ENCODE measurements around the gene CRELD1. TPM values are rescaled to one million over a fixed set of nuclear protein-coding genes. Genes with fewer than 3 reads are reported as not detected.

Gene CRELD1
- total RNA-seq, 6 experiments from 2014 or later = 11.3 to 22.6 (median 12.4) TPM

DNA sequence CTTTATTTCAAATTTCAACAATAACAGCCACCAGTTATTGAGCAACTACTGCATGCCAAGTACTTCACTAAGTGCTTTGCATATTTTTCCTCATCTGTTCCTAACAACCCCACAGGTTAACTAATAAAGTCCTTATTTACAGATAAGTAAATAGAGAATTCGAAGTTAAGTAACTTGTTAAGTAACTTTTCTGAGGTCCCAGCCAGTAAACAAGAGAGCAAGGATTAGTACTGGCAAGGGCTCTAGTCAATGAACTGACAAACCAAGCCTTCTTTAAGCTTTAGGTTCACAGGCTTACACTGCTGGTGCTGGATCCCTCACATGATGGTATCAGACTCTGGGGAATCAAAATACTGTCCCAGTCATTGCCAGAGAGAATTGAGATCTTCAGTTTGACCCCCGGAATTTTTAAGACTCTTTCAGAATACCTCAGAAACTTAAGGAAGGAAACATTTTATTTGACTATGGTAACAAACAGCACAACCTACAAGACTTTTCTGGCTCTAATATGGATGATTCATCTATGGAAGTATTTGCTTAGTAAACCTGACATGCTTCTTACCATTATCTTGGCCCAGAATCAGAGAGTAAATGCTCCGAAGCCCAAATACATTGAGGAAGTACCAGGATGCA is 36.5 kb downstream of the CRELD1 start:
- Mint-ChIP-seq H3K9me3 (no peaks in the 10 kb centered on the region), H3K27me3 (ENCODE audit: insufficient read depth) (no peaks in the 10 kb centered on the region), H3K27ac (peak overlapping the region; percentile 88), H3K36me3 (ENCODE audit: low read depth) (peaks cover 34% of the 10 kb centered on the region), H3K4me3 (peak overlapping the region; percentile 78), H3K4me1 (ENCODE audit: low read depth) (peaks cover 30% of the 10 kb centered on the region)
- TF ChIP-seq, protein P1, sequence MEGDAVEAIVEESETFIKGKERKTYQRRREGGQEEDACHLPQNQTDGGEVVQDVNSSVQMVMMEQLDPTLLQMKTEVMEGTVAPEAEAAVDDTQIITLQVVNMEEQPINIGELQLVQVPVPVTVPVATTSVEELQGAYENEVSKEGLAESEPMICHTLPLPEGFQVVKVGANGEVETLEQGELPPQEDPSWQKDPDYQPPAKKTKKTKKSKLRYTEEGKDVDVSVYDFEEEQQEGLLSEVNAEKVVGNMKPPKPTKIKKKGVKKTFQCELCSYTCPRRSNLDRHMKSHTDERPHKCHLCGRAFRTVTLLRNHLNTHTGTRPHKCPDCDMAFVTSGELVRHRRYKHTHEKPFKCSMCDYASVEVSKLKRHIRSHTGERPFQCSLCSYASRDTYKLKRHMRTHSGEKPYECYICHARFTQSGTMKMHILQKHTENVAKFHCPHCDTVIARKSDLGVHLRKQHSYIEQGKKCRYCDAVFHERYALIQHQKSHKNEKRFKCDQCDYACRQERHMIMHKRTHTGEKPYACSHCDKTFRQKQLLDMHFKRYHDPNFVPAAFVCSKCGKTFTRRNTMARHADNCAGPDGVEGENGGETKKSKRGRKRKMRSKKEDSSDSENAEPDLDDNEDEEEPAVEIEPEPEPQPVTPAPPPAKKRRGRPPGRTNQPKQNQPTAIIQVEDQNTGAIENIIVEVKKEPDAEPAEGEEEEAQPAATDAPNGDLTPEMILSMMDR (IDR thresholded peaks at IDR 0.05) = no peak
- DNase-seq = peak; percentile 85

DNA sequence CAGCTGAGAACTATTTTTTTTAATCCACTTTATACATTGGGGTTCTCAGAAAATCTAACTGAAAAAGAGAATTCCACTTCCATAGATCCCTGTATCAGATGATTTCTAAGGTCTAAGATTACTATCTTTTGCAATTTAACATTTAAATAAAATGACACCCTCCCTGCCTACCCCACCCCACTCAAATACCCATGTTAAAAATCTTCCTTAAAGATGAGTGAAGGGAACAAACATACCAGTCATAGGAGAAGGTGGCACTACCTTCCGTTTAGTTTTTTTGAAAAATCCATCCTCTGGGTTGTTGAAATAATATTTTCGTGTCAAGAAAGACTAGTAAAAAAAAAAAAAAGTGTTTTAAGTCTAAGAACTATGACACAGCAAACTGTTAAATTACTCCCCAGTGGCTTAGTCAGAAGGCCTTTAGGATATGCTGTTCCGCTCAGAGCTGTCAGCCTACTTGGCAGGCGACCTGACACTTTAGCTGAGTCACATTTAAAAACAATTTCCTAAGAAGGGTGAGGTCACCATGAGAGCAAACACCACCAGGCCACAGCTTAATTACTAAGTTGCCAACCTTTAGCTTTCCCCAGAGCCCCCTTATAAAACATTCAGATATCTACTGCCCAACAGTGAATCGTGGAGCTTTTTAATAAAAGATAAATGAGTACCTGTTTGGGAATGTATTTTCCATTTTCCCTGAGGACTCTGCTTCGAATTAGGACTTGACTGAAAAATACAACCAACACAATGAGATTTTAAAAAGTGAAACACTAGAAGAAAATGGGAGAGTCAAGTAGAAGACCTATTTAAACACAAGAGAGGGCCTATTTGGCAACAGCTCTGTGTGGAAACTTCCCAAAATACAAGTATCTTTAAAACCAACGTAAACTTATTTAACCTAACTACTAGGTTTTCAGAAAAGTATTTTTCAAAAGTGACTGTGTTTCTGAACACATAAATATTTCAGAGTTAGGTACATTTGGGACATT is 43.4 kb downstream of the CRELD1 start:
- H3K4me1 Mint-ChIP-seq (ENCODE audit: low read depth) = peaks cover 20% of the 10 kb centered on the region
- TF ChIP-seq, protein P1 (IDR thresholded peaks at IDR 0.05) = no peak
- peak; percentile 97 for DNase-seq
- H3K4me3 Mint-ChIP-seq = peak overlapping the region; percentile 73
- peaks cover 19% of the 10 kb centered on the region for H3K36me3 Mint-ChIP-seq (ENCODE audit: low read depth)
- no peaks in the 10 kb centered on the region for H3K9me3 Mint-ChIP-seq
- peak overlapping the region; percentile 92 for H3K27ac Mint-ChIP-seq
- no peaks in the 10 kb centered on the region for H3K27me3 Mint-ChIP-seq (ENCODE audit: insufficient read depth)

DNA sequence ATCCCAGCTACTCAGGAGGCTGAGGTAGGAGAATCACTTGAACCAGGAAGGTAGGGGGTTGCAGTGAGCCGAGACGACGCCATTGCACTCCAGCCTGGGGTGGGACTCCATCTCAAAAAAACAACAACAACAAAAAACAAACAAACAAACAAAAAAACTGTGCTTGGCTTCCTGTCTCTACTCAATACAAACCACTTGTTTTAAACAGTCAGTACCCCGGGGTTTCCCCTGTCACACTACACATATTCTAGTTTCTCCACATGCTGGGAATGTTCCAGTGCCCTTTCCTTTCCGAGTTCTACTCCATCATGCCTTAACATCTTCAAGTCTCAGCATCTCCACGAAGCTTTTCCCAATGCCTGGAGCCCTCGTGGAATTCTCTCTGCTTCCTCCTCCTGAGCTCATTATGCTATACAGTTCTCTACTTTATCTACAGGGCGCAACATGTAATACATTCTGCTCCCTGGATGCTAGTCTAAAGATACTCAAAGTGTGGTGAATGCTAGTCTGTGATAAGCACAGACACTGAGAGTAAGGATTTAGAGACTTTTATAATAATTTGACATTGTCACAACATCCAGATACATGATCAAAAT is 45.2 kb downstream of the CRELD1 start:
- peaks cover 14% of the 10 kb centered on the region for H3K36me3 Mint-ChIP-seq (ENCODE audit: low read depth)
- H3K4me3 Mint-ChIP-seq = no peak overlapping the region
- peak overlapping the region; percentile 75 for H3K27ac Mint-ChIP-seq
- TF ChIP-seq, protein P1 (IDR thresholded peaks at IDR 0.05) = no peak
- no peaks in the 10 kb centered on the region for H3K9me3 Mint-ChIP-seq
- H3K4me1 Mint-ChIP-seq (ENCODE audit: low read depth) = peaks cover 19% of the 10 kb centered on the region
- no peaks in the 10 kb centered on the region for H3K27me3 Mint-ChIP-seq (ENCODE audit: insufficient read depth)
- DNase-seq = no peak

DNA sequence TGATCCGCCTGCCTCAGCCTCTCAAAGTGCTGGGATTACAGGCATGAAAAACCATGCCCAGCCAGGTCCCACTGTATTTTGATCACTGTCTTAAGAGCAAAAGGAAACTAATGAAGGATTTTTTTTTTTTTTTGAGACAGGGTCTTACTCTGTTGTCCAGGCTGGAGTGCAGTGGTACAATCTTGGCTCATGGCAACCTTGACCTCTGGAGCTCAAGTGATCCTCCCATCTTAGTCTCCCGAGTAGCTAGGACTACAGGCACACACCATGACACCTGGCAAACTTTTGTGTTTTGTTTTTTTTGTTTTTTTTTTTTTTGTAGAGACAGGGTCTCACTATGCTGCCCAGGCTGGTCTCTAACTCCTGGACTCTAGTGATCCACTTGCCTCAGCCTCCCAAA is 46.6 kb downstream of the CRELD1 start:
- no peak for DNase-seq
- Mint-ChIP-seq H3K27me3 (ENCODE audit: insufficient read depth) (no peaks in the 10 kb centered on the region), H3K9me3 (no peaks in the 10 kb centered on the region), H3K36me3 (ENCODE audit: low read depth) (peaks cover 9% of the 10 kb centered on the region), H3K27ac (no peak overlapping the region), H3K4me3 (no peak overlapping the region), H3K4me1 (ENCODE audit: low read depth) (peaks cover 19% of the 10 kb centered on the region)
- TF ChIP-seq, protein P1 (IDR thresholded peaks at IDR 0.05) = no peak

DNA sequence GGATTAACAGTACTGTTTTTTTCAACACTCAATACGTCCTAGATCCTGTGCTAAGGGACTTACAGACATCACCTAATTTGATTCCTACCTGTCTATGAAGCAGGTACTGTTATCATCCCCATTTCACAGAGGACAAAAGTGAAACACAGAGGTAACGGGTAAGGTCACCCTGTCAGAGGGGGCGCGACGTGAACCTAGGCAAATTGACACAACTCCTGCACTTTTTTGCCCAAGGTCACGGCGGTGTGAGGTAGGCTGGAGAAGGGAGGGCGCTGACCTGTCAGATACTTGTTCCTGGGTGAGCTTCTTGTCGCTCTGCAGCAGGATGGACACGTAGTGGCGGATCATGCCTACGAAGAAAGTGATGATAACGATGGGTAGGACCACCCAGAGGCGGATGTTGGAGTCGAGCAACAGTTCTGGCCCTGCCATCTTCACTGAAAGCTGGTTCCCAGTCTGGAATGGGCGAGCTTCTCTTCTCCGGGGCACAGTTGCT is 52.6 kb downstream of the CRELD1 start:
- Mint-ChIP-seq H3K27me3 (ENCODE audit: insufficient read depth) (no peaks in the 10 kb centered on the region; the same call in 1 of the 2 replicates), H3K4me1 (ENCODE audit: low read depth) (peaks cover 10% of the 10 kb centered on the region), H3K36me3 (ENCODE audit: low read depth) (no peaks in the 10 kb centered on the region; the same call in 1 of the 2 replicates), H3K9me3 (no peaks in the 10 kb centered on the region), H3K27ac (peak overlapping the region; percentile 93), H3K4me3 (peak overlapping the region; percentile 97)
- DNase-seq = no peak
- TF ChIP-seq, protein P1 (IDR thresholded peaks at IDR 0.05) = no peak

All from HFFc6 (cell line).